Measurements from ENCODE around the gene GTF3C1.

GTF3C1 gene

GRCh38 chr16:27445502-27446175 lies 104.1 kb downstream of the GTF3C1 start:
- DNase-seq (ENCODE audit: low read depth, low spot score): no peak
- in situ Hi-C loops (cut with HindIII; ENCODE audit: low sequenced_read_pairs): no loop called here
- H3K4me3 ChIP-seq (ENCODE audit: low read depth, low read length): no peak overlapping the region
- TF ChIP-seq, protein P1, sequence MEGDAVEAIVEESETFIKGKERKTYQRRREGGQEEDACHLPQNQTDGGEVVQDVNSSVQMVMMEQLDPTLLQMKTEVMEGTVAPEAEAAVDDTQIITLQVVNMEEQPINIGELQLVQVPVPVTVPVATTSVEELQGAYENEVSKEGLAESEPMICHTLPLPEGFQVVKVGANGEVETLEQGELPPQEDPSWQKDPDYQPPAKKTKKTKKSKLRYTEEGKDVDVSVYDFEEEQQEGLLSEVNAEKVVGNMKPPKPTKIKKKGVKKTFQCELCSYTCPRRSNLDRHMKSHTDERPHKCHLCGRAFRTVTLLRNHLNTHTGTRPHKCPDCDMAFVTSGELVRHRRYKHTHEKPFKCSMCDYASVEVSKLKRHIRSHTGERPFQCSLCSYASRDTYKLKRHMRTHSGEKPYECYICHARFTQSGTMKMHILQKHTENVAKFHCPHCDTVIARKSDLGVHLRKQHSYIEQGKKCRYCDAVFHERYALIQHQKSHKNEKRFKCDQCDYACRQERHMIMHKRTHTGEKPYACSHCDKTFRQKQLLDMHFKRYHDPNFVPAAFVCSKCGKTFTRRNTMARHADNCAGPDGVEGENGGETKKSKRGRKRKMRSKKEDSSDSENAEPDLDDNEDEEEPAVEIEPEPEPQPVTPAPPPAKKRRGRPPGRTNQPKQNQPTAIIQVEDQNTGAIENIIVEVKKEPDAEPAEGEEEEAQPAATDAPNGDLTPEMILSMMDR (IDR thresholded peaks at IDR 0.05; ENCODE audit: low read depth, low read length): peak; percentile 4

GRCh38 chr16:27444470-27444869 lies 105.2 kb downstream of the GTF3C1 start:
- in situ Hi-C loops (cut with HindIII; ENCODE audit: low sequenced_read_pairs): no loop called here
- H3K4me3 ChIP-seq (ENCODE audit: low read depth, low read length): no peak overlapping the region
- TF ChIP-seq, protein P1 (IDR thresholded peaks at IDR 0.05; ENCODE audit: low read depth, low read length): no peak
- no peak for DNase-seq (ENCODE audit: low read depth, low spot score)

DNA sequence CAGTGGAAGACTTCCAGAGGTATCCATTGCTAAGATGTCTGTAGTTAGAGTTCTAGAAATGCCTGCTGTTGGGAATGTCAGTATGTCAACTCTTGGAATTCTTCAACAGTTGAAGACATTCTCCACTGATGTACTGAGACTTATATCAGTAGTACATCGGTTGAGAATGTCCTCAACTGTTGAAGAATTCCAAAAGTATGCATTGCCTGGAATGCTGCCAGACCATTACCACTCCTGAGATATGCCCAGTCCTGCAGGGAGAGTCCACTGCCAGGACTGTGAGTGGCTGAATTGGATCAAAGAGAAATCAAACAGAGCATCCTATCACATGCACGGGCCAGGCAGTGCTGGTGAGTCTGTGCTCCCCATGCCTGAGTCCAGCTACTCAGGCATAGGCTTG lies 105.7 kb downstream of the GTF3C1 start:
- H3K4me3 ChIP-seq (ENCODE audit: low read depth, low read length): no peak overlapping the region
- DNase-seq (ENCODE audit: low read depth, low spot score): peak; percentile 58
- TF ChIP-seq, protein P1 (IDR thresholded peaks at IDR 0.05; ENCODE audit: low read depth, low read length): no peak
- in situ Hi-C loops (cut with HindIII; ENCODE audit: low sequenced_read_pairs): no loop called here

DNA sequence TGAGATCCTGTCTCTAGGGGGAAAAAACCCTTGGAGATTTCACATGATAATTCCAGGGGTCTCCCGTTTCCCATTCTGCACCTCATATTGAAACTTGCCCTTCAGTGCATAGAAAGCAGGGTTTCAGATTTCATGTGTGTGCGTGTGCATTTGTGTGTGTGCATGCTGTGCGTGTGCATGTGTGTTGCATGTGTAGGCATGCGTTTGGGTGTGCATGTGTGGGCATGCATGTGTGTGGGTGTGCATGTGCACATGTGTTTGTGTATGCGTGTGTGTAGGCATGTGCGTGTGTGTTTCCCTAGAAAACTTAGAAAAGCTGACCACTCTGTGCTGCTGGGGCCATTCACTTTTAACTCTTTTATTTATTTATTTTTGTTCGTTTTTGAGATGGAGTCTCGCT lies 107.7 kb downstream of the GTF3C1 start:
- in situ Hi-C loops (cut with HindIII; ENCODE audit: low sequenced_read_pairs): no loop called here
- no peak for DNase-seq (ENCODE audit: low read depth, low spot score)
- TF ChIP-seq, protein P1 (IDR thresholded peaks at IDR 0.05; ENCODE audit: low read depth, low read length): no peak
- no peak overlapping the region for H3K4me3 ChIP-seq (ENCODE audit: low read depth, low read length)

DNA sequence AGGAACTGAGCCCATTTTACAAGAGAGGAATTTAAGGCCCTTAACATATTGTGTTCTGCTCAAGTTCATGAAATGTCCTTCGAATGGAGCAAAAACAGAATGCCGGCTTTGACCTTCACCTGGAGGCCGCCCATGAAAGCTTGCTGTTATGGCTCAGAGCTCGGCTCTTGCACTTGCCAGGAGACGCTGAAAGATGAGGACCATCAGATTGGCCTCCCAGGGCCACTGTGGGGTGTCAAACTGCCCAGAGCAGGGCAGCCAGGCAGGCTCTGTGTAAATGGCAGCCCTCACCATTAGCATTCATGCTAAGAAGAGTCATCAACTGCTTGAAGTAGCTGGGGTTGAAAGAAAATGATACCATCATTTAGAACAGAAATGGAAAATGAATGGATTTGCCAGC lies 108.4 kb downstream of the GTF3C1 start:
- TF ChIP-seq, protein P1 (IDR thresholded peaks at IDR 0.05; ENCODE audit: low read depth, low read length): no peak
- in situ Hi-C loops (cut with HindIII; ENCODE audit: low sequenced_read_pairs): no loop called here
- no peak overlapping the region for H3K4me3 ChIP-seq (ENCODE audit: low read depth, low read length)
- no peak for DNase-seq (ENCODE audit: low read depth, low spot score)

DNA sequence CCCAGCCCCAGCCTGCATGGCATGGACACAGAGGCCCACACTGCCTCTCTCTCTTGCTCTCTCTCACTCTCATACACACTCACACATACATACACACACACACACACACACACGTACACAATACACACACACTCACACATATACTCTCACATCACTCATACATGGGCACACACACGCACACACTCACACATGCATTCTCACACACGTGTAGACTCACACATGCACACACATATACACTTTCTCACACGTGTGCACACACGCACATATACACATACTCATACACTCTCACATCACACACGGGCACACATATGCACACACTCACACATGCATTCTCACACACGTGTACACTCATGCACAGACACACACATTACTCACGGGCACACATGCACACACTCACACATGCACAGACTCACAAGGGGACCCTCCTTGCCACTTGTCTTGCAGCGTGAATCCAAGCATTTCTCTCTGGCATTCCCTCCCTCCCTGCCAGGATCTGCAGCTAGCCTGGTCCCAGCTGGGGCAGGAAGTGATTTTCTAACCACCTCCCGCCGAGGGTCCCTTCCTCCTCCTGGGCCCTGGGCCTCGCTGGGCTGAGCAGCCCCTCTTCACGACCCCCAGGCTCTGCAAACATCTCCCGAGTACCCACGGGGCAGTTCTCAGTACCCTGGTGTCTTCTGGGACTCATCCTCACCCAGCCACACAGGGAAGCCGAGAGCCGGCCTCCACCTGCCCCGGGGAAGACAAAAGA lies 110.3 kb downstream of the GTF3C1 start:
- TF ChIP-seq, protein P1 (IDR thresholded peaks at IDR 0.05; ENCODE audit: low read depth, low read length): no peak
- no peak overlapping the region for H3K4me3 ChIP-seq (ENCODE audit: low read depth, low read length)
- in situ Hi-C loops (cut with HindIII; ENCODE audit: low sequenced_read_pairs): no loop called here
- DNase-seq (ENCODE audit: low read depth, low spot score): no peak
